Measurements from ENCODE around the gene ZNF521.
"Not testable (repeated sequence)": the region's sequence is repeated elsewhere in the genome, so short reads cannot be mapped to it uniquely, and the experiment has no call there.

Gene ZNF521

DNA sequence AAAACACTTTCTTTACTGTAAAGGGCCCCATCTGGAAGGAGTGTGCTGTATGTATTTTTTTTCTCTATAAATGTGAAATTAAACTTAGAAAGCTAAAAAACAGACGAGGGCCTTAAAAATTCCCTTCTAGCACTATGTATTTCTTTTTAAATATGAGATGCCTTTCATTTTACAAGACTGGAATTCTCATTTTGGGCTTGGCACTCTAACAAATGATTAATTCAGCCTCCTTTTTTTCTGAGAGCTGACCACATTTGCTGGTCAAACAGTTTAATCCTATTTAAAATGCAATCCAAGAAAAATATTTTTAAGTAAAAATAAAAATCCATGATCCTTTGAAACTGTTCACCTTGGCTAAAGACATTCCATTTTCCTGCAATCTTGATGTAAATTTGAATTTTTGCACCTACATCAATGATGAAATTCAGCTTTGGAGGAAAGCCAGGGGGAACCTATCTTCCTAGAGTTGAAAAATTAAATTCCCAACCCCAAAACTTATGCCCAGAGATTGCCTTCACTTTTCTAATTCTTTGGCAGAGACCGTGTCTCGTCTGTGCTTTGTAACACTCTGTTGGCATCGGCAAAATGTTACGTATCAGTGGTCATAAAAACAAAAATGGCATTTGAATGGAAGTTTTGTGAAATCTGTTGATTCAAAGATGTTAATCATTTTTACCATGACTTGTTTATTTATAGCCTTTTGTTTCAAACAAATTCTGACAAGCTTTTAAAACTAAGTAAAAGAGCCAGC is 284.5 kb downstream of the ZNF521 start:
- DNase-seq, result no peak

DNA sequence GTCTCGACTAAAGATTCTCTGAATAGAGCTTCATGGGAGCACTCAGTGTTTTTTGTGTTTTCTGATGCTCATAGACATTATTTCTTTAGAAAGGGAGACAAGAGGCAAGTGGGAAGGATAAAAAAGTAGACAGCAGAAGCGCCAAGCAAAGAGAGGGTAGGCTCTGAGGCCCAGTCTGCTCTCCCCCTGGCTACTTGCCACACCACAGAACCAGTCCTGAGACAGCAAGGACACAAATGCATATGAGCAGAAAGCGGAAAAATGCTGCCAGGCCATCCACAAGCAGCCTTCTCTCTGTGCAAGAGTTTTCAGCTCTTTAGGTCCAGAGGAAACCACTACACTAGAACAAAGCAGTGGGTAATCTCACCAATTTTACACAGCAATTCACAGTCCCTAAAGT is 285.4 kb downstream of the ZNF521 start:
- DNase-seq, result no peak

DNA sequence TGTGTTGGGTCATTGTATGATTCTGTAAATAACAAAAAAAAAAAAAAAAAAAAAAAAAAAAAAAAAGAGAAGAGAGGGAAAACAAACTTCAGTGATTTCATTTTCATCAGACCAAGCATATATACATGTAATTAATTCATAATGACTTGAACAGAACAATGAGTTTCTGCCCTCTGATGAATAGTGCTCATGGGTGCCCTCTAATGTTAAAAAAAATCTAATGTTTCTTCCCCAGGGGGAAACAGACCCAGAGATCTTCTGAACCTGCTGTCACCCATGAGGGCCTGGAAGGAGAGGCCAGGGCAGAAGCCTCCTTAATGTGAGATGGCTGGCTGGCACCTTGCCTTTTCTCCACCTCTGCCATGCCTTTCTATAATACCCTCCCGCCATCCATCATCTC is 289.2 kb downstream of the ZNF521 start:
- DNase-seq, result no peak

DNA sequence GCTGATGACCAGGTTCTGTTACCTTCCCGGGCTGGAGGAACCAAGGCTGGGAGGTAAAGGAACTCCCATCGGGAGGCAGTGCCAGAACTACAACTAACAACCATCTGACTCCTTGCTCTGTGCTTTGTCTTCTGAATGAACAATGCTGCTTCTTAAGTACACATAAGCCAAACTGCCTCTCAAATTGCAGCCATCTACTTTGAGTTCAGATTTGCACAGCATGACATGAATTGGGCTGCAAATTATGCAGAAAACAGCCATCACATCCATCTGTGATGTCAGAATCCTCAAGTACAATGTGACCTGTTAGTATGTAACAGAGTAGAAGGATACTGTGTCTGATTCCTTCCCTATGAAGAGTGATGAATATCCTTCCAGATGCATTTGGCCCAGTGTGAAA is 290.6 kb downstream of the ZNF521 start:
- DNase-seq, result peak; percentile 67

DNA sequence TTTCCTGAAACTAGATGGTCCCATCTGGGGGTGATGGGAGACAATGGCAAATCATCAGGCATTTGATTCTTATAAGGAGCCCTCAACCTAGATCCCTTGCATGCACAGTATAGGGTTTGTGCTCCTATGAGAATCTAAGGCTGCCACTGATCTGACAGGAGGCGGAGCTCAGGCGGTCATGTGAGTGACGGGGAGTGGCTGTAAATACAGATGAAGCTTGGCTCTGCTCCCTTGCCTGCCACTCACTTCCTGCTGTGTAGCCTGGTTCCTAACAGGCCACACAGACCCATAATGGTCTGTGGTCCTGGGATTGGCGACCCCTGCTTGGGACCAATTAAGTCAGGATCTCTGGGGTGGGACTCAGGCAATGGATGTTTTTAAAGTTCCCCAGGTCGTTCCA is 293.4 kb downstream of the ZNF521 start:
- DNase-seq, result no peak

DNA sequence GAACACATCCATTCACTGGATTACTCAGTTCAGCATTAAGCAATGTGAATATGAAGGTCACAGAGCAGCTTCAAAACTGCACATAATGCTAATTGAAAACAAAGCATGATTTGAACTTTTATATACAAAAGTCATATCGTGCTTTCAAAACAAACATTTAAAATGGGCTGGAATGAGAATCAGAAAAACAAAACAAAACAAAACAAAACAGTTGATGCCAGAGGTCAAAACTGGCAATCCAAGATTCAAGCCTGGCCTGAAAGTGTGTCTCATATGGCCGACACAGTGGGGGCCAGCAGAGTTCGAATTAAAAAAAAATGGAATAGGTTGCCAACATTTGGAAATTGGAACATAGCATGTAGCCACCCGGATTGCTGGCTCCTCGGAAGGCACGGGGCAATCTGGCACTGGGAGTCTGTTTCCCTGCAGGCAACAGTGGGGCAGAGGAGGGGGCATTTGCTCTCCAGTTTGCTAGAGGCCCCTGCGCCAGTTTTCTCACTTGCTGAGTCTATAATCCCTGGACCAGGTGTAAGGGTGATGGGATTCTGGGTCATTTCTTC is 294.4 kb downstream of the ZNF521 start:
- no peak for DNase-seq

DNA sequence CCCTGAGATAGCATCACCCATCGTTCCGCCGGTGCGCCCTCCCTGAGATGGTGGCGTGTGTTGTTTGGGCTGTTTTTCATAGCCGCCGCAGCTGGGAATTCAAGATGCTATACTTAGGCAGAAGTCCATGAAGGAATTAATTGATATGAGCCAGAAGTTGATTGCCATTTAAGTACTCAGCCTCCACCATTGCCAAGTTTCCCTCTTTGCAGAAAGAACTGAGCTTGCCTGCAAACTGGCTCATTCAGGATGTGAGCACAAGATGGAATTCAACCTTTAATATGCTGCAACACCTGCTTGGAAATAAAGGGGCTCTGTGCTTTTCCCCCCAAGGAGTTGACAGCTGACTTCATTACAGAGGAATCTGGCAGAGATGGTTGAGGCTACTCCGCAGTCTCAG is 295.5 kb downstream of the ZNF521 start:
- no peak for DNase-seq

DNA sequence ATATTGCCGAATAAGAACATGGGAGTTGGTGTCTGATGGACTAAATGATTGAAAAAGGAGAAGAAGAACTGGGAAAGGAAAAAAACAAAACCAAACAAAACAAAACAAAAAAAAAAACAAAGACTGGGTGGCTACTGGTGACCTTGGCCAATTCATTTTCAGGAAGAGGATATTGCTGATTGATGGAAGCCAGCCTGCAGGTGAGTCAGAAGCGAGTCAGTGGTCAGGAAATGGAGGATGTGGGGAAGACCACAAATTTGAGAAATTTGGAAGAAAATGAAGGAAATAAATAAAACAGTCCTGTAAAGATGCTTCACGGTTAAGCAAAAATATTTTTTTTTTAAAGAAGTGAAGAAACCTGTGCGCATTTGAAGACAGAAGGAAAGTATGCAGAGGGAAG is 296.9 kb downstream of the ZNF521 start:
- no peak for DNase-seq

DNA sequence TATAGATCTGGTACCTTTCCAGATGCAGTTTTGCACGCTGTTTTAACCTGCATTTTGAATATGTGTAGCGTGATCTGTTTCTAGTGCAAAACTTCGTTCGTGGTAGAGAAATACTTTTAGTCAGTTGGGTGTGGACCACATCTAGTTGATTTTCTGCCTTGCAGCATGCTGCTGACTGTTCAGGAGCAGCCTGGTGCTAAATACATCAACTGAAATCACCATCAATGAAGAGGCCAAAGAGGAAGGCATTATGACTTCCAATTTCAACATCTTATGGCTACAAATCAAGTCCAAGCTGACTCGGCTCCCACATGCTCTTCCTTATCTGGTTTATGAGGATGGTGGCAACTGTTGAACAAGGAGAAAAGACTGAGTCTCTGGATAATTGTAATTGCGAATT is 298.5 kb downstream of the ZNF521 start:
- DNase-seq, result no peak

DNA sequence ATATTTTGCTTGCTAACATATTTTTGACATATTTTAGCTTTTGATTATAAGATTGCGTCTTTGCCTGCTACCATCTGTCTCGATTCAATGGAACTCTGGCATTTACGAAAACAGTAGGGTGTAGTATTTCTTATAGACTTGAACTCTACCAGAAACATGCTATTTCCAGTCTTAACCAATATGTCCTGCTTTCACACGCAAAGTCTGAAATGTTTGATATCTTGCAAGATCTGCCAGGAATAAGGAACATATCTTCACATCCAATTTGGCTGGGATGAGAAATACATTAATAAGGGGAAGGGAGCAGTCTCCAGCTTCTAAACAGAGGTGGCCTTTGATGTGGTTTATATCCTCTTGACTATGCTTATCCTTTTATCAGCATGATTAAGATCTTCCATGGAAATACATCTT is 299.4 kb downstream of the ZNF521 start:
- no peak for DNase-seq

DNA sequence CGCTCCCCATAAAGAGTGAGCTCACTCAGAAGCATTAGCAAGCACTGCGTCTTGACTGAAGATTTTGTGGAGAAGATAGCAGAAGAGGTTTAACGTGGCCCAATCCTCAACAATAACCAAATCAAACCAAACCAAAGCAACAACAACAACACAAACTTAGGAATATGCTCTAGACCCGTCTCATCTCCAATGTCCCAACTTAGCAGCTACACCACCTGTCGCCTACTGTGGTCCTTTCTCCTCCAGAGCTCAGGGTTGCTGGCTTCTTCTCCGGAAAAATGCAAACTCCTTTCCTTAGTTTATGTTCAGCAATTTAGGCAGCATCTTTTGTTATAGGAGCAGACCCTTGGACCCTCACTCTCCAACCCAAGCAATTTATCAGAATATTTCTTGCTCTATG is 301.4 kb downstream of the ZNF521 start:
- no peak for DNase-seq

DNA sequence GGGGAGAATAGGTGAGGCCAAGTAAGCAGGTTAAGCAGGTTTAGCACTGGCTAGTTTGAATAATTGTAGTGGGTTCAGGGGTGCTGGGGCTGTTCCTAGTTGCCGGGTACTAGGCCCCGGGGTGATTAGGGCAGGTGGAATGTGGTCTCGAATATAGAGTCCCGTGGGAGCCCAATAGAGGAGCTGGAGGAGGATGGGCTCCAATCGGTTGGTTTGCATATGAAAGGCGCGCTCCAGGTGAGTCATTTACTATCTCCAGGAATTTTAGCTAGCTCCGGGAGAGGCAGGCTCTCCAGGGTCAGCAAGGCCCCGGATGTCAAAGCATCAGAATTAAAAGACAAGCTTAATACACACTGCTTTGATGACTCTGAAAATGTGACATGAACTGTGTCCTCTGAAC is 304.0 kb downstream of the ZNF521 start:
- DNase-seq, result no peak

DNA sequence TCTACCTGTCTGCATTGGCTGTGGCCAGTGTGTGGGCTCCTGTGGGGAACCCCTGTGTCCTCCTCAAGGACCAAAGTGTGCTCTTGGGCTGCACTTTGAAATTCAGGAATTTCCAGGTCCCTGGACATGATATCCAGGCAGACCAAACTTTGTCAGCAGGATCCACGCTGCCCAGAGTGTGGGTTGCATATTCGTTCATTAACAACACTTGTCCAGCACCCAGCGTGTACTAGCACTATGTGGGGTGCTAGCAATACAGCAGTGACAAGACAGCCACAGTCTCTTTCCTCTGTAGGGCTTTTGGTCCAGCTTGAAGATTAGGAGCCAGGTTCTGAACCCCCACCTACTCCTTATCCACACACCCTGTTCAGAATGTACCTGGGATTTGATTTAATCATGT is 304.5 kb downstream of the ZNF521 start:
- DNase-seq, result no peak

DNA sequence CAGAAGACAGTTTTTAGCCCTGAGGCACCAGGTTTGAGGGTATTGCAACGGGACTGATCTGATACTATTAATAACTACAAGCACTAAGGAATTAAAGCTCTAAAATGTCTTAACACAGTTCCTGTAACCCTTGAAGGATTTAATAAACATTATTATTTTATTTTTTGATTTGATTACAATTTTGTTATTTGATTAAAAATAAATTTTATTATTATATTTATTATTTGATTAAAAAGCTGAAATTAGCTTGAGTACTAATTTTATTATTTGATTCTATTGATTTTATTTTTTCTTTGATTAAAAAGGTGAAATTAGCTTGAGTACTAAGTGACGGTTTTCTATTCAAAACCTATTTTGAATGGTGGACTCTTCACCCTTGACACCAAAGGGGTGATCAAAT is 307.3 kb downstream of the ZNF521 start:
- no peak for DNase-seq

DNA sequence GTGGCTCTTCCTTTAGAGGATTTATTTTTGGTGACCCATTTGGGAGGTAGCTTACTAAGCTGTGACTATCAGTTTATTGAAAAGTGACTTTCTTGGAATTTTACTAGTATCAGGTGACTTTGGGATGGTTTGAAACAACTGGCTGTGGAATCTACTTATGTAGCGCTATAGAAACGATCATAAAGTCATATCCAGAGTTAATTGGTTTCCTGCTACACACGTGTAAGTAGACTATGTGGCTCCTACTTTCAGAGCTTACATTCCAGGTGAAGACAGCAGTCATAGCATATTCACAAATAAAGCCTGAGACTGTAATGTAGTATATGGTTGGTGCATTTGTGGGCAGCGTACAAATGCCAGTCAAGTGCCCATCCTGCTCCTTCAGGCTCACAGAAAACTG is 308.9 kb downstream of the ZNF521 start:
- no peak for DNase-seq

DNA sequence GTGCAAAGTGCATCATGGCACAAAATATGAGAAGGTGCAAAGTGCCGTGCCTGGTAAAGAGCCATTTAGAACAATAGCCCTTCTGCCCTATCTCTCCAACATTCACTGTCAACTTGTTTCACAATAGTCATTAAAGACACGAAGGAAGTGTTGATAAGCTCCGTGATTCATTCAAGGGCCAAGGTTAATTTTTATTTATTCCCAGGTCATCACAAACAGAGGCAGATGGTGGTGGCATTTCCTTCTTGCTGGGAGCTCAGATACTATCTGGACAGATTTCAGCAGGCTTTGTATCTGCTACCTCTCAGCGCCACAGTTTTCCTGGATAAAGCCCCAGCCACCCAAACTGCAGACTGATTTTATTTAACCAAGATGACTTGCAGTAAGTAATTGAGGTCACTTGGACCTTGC is 309.3 kb downstream of the ZNF521 start:
- DNase-seq, result peak; percentile 5

DNA sequence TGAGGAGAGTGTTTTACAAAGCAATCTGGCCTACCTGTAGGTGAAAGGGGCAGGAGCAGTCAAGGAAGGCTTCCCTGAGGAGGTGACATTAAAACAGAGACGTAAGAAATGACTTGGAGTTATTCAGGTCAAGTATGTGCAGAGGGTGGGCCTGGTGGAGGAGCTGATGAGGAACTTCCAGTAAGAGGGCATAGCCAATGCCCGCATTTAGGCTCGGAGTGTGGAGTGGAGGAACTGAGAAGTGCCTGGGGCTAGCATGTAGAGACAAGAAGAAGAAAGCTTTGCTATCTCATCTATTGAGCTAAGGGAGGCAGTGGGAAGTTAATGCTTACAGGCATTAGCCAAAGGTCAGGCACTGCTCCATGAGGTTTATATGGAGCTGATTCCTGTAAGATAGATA is 312.2 kb downstream of the ZNF521 start:
- no peak for DNase-seq

DNA sequence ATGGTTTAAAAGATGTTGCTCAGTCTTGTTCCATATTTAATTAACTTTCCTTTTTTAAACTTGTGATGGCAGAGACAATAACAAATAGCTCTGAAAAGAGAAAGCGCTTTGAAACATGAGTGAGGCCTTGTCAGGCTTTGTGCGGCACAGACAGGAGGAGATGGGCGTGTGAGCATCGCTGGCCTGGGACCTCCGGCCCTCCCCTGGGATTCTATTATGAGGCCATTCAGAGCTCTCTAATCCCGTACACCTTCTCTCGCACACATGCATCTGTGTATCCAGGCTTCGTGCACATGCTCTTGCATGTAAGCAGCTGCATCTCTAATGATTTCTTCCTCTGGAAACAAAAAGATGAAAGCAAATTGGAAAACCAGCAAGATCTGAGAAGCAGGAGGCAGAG is 313.7 kb downstream of the ZNF521 start:
- no peak for DNase-seq

DNA sequence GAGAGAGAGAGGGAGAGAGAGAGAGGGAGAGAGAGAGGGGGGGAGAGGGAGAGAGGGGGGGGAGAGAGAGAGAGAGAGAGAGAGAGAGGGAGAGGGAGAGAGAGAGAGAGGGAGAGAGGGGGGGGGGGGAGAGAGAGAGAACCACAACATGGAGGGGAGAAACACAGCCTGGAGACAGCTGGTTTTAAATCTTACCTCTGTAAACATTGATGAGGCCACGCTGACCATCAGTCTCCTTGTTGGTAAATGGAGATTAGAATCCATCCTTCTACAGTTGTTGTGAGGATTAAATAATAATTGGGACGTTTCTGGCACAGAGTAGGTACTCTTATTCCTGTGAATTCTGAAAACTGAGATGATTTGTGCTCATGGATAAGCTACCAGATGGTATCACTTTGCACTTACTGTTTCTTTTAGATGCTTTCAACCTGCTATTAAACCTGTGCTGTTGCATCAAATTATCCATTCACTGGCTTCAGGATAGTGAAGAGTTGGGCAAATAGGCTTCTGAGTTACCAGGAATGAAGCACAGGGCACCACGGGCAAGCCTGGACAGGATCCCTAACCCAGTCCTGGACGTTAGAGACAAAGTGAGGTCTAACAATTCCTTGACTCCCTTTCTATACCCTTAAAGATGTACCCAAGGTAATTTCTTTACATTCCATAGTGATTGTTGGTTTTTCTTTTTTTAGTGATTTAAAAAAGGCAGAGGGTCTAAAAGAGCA is 318.1 kb downstream of the ZNF521 start:
- peak; percentile 31 for DNase-seq

DNA sequence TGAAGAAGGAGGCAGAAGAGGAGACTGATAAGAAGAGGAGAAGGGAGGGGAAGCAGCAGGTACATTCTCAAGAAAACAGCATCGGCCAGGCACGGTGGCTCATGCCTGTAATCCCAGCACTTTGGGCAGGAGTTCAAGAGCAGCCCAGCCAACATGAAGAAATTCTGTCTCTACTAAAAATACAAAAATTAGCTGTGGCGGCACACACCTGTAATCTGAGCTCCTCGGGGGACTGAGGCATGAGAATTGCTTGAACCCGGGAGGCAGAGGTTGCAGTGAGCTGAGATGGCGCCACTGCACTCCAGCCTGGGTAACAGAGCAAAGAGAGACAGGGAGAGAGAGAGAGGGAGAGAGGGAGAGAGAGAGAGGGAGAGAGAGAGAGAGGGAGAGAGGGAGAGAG is 318.8 kb downstream of the ZNF521 start:
- not testable (repeated sequence) for DNase-seq

DNA sequence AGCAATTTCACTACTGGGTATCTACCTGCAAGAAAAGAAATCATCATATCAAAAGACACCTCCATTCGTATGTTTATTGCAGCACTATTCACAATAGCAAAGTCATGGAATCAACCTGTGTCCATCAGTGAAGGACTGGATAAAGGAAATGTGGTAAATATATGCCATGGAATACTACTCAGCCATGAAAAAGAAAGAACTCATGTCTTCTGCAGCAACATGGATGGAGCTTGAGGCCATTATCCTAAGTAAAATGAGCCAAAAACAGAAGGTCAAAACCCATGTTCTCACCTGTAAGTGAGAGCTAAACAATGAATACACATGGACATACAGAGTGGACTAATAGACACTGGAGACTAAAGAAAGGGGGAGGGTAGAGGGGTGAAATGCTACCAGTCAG is 322.2 kb downstream of the ZNF521 start:
- no peak for DNase-seq

DNA sequence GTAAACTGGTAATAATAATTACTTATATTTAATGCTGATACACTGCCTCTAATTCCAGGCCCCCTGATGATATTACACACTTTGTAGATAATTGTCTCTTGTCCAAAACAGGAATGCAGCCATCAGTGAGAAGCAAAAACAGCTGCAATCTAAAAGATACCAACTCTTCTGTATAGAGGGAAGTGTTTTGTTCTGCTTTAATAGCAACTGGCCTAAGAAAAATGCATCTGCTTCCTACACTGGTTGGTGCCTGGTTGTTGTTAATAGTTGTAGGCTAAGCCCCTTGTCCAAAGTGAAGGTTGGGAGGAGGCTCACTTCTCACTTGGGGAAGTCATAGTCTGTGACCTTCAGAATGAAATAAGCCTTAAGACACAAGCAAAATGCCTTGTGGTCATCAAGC is 332.0 kb downstream of the ZNF521 start:
- DNase-seq, result no peak

DNA sequence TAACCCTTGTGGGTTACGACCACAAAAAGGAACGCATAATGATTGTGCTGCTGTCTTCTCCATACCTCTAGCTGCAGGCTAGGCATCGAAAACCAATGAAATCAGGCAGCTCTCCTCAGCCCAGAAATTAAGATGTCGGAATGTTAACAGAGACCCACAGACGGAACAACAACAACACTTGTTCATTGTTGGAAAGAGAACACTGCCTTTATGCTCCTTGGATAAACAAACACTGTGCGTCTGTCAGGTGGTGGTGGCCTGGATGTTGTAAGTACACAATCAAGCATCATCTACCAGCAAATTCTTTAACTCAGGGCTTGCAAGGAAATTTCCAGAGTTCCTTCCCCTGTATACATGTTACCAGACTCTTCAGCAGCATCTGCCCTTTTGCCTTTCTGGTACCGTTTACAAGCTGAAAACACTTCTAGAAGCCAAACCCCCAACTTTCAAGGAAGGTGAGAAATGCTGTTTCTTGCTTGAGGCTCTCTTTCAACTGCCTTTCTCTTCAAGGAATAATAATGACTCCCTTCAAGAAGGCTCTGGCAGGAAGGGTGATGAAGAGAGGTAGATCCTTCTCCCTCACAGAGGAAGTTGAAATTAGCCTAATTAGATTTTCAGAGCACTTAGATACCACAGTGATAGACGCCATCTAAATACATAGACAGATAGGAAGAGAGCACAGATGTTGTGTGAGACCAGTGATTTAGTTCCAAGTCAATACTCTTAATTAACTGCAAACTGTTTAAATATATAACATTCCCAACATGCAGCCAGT is 332.7 kb downstream of the ZNF521 start:
- DNase-seq, result no peak

DNA sequence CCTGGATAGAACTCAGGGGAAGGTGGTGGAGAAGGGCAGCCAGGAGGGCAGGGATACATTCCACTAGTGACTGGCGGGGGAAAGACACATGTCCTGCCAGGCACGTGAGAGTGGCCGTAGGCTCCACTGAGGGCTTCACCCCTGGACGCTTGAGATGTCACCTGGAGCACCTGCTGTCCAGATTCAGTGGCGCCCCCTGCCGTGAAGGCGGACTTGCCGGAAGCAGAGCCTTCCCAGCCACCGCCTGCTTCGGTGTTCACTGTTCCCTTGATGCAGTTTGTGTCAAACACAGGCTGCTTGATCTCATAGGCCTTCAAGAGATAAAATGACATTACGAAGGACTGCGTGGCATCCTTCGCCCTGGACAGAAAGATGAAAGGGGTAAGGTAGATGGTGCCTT is 335.3 kb downstream of the ZNF521 start:
- DNase-seq, result no peak

Data from NCI-H2227 treated with DMSO at 0.1 percent for 48 hours (cell line).